Cortex of kidney (tissue), 1 donor: Measurements from ENCODE around the gene DDN.

ENCODE experiments used
- DNase-seq: peaks from one replicate; lab custom pipeline; 2025; lab: John Stamatoyannopoulos, UW

The DDN gene

GRCh38 chr12:48999371-49000131 lies at the start of gene DDN:
Gene DDN (minus strand): TSS chr12:48999375. CDS start chr12:48999287, 88 bp downstream.
- no peak for DNase-seq

GRCh38 chr12:49048953-49049352 lies 49.8 kb upstream of the DDN start:
- DNase-seq = no peak

- DNase-seq = no peak
These were observed 47.1 kb upstream of the DDN start for GRCh38 chr12:49046129-49046895.

GRCh38 chr12:49044660-49045059 lies 45.5 kb upstream of the DDN start:
- no peak for DNase-seq

- DNase-seq = no peak
These were observed 44.7 kb upstream of the DDN start for GRCh38 chr12:49043856-49044258.

GRCh38 chr12:49043241-49043640 lies 44.1 kb upstream of the DDN start:
- DNase-seq = no peak

GRCh38 chr12:49041881-49042484 lies 42.8 kb upstream of the DDN start:
- DNase-seq = no peak

GRCh38 chr12:49041036-49041880 lies 42.1 kb upstream of the DDN start:
- DNase-seq = no peak

- no peak for DNase-seq
These were observed 41.2 kb upstream of the DDN start for GRCh38 chr12:49040364-49040855.

GRCh38 chr12:49039421-49040363 lies 40.5 kb upstream of the DDN start:
- no peak for DNase-seq

- no peak for DNase-seq
These were observed 39.2 kb upstream of the DDN start for GRCh38 chr12:49038291-49038955.

- DNase-seq = no peak
These were observed 38.7 kb upstream of the DDN start for GRCh38 chr12:49037947-49038237.

- DNase-seq = no peak
These were observed 38.2 kb upstream of the DDN start for GRCh38 chr12:49037111-49037946.

- no peak for DNase-seq
These were observed 36.9 kb upstream of the DDN start for GRCh38 chr12:49036029-49036428.

- DNase-seq = no peak
These were observed 35.1 kb upstream of the DDN start for GRCh38 chr12:49034286-49034622.

- DNase-seq = no peak
These were observed 34.6 kb upstream of the DDN start for GRCh38 chr12:49033611-49034285.

GRCh38 chr12:49032679-49033447 lies 33.7 kb upstream of the DDN start:
- no peak for DNase-seq

GRCh38 chr12:49032276-49032675 lies 33.1 kb upstream of the DDN start:
- DNase-seq = no peak
